HG03060 (cell line): ENCODE data around the gene TAF11L4.
"Not testable (repeated sequence)": the region's sequence is repeated elsewhere in the genome, so short reads cannot be mapped to it uniquely, and the experiment has no call there.

Experiments
- ATAC-seq: cut with Tn5 transposase; IDR thresholded peaks from one replicate; pipeline ENCODE4 v1.9.1; 2021; ENCODE audit warnings: low read depth, moderate number of reproducible peaks; ENCODE audit not compliant: unreplicated experiment

TAF11L4 gene

DNA sequence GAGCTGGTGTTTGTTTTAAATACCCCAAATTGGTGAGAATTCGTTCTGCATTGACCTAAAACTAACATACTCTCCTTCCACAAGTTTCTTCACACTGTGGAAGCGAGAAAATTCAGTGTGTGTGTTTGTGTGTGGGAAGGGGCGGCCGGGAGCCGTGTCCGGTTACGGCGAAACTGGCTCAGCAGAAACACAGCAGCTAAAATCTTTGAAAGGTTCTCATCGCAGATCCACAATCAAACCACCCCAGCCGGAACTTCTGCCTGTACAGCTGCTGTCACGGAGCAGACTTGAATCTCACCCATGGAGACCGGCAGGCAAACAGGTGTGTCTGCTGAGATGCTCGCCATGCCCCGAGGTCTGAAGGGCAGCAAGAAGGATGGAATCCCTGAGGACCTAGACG lies at the start of gene TAF11L4:
TAF11L4 (plus strand) TSS at position 301 of the 400 bp plus-strand sequence.
- not testable (repeated sequence) for ATAC-seq

DNA sequence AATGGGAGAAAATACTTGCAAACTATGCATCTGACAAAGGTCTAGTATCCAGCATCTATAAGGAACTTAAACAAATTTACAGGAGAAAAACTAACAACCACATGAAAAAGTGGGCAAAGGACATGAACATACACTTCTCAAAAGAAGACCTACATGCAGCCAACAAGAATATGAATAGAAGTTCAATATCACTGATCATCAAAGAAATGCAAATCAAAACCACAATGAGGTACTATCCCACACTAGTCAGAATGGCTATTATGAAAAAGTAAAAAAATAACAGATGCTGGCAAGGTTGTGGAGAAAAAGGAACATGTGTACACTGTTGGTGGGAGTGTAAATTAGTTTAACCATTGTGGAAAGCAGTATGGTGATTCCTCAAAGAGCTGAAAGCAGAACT lies 46.5 kb upstream of the TAF11L4 start:
- ATAC-seq, result not testable (repeated sequence)

DNA sequence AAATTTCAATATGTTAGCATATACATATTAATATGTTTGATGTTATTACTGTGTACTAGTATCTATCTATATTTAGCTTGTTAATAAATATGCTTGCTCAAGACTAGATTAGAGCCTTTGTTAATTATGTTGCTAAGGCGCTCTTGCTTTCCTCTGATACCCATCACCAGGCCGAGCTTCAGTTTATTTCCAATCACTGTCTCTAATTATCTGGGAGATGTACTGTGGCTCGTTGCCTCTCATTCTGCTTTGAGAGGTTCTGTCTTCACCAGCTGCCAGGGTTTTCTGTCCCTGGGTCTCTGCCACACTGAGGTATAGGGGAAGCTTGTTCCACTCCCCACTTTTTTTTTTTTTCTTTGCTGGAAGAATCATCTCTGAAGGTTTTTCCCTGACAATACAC lies 44.6 kb upstream of the TAF11L4 start:
- no peak for ATAC-seq

DNA sequence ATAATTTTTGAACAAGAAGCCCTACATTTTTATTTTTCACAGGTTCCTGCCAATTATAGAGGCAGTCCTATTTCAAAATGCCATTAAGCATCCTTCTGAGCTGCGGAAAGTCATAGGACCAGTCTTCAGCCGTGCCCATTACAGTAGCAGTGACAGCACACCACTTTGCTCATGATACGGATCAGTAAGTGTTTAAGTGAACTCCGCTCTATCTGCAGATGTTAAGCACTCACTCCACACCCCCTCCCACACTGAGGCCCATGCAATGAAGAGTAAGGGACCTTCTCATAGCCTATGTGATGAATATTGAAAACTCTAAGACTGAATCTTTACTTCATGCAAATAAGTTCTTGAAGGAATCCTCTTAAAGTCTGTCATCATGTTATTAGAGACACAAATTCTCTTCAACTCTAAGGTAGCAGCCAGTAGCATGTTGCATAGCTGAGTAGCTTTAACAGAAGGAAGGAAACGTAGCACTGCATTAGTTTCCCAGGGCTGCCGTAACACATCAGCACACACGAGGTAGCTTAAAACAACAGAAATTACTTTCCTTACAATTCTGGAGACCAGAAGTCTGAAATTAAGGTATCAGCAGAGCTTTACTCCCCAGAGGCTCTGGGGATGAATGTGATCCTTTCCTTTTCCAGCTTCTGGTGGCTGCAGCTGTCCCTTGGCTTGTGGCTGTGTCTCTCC lies 43.9 kb upstream of the TAF11L4 start:
- no peak for ATAC-seq

DNA sequence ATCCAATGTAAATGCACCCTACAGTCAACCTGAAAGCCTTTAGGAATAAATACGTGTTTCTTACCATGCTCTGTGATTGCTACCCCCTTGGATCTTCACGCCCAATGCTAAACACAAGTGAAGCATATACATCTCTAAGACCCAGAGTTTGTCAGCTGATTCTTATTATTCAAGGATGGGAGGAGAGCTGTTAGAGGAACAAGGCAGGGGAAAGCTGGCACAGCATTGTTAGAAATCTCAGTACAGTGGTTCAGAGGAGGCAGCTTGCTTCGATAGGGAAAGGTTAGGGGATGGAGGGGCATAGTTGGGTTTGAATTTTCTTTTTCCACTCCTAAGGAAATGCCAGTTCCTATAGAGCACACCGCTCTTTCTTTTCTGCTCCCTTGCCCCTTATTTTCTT lies 40.2 kb upstream of the TAF11L4 start:
- ATAC-seq, result no peak

DNA sequence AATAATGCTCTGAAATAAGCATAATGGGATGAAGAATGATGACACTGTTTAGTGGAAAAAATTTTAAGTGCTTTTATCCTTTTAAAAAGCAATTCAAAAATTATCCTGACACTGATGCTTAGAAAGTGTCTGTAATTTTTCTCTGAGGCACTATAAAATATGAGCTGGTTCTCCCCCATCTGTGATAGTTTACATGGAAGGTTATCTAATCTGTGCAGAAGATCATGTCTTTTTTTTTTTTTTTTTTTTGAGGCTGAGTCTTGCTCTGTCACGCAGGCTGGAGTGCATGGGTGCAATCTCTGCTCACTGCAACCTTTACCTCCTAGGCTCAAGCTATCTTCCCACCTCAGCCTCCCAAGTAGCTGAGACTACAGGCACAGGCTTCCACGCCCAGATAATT lies 38.8 kb upstream of the TAF11L4 start:
- no peak for ATAC-seq

DNA sequence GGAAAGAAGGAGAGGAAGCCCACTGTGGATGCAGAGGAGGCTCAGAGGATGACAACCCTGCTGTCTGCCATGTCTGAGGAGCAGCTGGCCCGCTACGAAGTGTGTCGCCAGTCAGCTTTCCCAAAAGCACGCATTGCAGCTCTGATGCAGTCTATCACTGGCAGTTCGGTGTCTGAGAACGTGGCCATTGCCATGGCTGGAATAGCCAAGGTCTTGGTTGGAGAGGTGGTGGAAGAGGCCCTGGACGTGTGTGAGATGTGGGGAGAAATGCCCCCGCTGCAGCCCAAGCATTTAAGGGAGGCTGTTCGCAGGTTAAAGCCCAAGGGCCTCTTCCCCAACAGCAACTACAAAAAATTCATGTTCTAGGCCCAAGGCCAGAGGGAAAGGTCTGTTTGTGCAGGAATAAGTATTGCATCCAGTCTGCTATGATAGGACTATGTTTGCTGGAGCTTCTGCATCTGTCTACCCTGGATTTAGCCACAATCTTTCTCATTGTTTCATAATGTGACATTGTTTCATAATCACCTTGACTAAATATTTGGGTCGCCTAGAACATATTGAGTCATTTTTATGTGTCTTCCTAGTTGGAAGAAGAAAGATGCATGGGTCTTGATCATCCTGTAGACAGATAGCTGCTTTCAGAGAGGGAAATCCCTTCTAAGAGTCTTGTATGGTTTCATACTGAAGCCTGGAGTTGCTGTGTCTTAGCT lies 35.0 kb upstream of the TAF11L4 start:
- not testable (repeated sequence) for ATAC-seq

DNA sequence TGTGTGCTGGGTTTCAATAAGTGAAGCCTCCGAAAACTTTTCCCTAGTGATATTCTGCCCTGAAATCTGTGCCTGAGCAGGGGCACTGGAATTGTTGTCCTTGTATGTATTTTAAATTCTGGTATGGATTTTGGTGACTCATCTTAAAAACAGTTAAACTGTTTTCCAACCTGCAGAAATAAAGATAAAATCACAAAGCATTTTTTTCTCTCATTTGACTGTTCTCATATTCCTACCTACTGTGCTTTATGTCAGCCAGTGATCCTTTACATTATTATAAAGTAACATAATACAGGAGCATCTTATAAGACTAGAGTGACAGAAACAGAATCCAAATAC lies 34.5 kb upstream of the TAF11L4 start:
- ATAC-seq, result no peak

DNA sequence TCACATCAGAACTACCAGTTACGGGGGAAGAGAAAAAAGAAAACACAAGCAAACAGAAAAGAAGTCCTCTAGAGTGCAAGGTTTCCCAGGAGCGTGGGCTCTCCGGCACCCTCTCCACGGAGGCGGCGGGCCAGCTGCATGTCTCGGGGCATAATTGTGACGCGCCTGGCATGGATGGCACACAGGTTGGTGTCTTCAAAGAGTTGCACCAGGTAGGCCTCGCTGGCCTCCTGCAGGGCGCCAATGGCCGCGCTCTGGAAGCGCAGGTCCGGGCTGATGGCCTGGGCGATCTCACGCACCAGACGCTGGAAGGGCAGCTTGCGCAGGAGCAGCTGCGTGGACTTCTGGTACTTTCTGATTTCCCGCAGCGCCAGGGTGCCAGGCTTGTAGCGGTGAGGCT lies 30.3 kb upstream of the TAF11L4 start:
- ATAC-seq, result not testable (repeated sequence)

DNA sequence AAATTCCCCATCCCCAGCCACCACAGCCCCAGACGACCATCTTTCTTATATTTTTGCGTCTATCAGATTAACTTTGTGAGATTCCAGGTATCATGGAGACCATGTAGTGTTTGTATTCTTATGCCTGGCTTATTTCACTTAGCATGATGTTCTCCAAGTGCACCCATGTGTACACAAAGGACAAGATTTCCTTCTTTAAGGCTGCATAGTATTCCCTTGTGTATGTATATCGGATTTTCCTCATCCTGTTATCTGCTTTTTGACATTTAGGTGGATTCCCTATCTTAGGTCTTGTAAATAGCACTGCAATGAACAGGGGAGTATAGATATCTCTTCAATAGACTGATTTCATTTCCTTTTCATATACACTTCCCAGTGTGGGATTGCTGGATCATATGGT lies 28.8 kb upstream of the TAF11L4 start:
- no peak for ATAC-seq

DNA sequence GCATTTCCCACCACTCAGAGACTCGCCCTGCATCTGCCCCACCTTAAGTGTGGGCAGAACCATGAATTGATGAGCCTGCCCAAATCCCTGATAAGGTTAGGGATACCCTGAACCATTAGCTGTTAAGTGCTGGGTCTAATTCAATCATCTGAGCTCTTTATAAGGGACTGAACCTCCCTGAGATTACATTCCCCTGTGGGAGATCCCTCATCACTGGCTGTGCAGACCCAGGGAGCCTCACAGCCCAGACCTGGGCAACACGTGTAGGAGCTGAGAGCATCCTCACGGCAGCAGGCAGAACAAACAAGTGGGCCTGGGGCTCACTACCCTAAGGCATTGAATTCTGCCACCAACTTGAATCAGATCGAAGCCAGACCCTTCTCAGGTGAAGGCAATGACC lies 24.2 kb upstream of the TAF11L4 start:
- ATAC-seq, result no peak

DNA sequence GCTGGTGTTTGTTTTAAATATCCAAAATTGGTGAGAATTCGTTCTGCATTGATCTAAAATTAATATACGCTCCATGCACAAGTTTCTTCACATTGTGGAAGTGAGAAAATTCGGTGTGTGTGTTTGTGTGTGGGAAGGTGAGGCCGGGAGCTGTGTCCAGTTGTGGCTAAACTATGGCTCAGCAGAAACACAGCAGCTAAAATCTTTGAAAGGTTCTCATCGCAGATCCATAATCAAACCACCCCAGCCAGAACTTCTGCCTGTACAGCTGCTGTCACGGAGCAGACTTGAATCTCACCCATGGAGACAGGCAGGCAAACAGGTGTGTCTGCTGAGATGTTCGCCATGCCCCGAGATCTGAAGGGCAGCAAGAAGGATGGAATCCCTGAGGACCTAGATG lies 23.7 kb upstream of the TAF11L4 start, which contains the start of gene TAF11L2:
TAF11L2 (plus strand) TSS at position 301 of the 400 bp plus-strand sequence.
- ATAC-seq, result not testable (repeated sequence)

DNA sequence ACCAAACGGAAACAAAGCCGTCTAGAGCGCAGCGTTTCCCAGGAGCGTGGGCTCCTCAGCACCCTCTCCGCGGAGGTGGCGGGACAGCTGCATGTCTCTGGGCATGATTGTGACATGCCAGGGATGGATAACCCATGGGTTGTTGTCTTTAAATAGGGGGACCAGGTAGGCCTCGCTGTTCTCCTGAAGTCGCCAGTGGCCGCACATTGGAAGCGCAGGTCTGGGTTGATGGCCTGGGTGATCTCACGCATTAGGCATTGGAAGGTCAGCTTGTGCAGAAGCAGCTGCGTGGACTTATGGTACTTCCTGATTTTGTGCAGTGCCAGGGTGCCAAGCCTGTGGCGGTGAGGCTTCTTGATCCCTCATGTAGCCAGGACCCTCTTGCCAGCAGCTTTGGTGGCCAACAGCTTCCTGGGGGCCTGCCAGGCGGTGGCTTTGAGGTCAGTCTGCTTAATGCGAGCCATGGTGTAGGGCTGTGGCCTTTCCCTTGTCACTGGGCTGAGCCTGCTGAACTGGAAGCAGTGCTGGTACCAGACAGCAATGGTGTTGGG lies 9.8 kb upstream of the TAF11L4 start:
- ATAC-seq, result no peak

DNA sequence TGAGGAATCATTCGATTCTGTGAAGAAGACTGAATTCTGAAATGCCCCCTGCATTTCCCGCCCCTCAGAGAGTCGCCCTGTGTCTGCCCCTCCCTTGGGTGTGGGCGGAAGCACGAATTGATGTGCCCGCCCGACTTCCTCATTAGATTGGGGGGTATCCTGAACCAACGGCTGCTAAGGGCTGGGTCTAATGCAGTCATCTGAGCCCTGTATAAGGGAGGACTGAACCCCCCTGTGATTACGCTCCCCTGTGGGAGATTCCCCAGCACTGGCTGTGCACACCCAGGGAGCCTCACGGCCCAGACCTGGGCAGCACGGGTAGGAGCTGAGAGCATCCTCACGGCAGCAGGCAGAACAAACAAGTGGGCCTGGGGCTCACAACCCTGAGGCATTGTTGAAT lies 4.1 kb upstream of the TAF11L4 start:
- ATAC-seq, result not testable (repeated sequence)

DNA sequence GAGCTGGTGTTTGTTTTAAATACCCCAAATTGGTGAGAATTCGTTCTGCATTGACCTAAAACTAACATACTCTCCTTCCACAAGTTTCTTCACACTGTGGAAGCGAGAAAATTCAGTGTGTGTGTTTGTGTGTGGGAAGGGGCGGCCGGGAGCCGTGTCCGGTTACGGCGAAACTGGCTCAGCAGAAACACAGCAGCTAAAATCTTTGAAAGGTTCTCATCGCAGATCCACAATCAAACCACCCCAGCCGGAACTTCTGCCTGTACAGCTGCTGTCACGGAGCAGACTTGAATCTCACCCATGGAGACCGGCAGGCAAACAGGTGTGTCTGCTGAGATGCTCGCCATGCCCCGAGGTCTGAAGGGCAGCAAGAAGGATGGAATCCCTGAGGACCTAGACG lies 3.5 kb upstream of the TAF11L4 start, which contains the start of gene TAF11L3:
TAF11L3 (plus strand) TSS at position 301 of the 400 bp plus-strand sequence.
- not testable (repeated sequence) for ATAC-seq

DNA sequence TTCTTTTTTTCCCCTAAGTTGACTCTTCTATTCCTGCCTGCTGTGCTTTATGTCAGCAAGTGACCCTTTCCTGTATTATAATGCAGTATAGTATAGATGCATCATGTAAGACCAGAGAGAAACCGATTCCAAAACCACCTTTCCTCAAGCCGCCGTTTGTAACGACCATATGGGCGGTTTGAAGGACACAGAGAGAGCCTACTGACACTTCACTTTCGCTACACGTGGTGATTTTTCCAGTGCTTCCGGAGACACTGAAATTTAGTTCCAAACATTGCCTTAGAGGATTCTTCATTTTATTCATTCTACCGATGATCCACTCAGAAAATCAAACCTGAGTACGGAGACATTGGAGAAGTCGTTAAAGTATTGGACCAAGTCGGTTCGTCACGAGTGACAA lies 2.1 kb upstream of the TAF11L4 start:
- ATAC-seq, result not testable (repeated sequence)

DNA sequence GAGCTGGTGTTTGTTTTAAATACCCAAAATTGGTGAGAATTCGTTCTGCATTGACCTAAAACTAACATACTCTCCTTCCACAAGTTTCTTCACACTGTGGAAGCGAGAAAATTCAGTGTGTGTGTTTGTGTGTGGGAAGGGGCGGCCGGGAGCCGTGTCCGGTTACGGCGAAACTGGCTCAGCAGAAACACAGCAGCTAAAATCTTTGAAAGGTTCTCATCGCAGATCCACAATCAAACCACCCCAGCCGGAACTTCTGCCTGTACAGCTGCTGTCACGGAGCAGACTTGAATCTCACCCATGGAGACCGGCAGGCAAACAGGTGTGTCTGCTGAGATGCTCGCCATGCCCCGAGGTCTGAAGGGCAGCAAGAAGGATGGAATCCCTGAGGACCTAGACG lies 3.3 kb downstream of the TAF11L4 start, which contains the start of gene TAF11L5:
TAF11L5 (plus strand) TSS at position 301 of the 400 bp plus-strand sequence.
- not testable (repeated sequence) for ATAC-seq

DNA sequence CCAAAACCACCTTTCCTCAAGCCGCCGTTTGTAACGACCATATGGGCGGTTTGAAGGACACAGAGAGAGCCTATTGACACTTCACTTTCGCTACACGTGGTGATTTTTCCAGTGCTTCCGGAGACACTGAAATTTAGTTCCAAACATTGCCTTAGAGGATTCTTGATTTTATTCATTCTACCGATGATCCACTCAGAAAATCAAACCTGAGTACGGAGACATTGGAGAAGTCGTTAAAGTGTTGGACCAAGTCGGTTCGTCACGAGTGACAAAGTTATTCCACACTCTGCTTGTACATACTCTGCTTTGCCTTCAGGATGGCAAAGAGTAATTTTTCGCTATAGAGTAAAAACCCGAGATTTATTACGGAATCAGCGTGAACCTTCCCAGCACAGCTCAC lies 4.9 kb downstream of the TAF11L4 start:
- ATAC-seq, result not testable (repeated sequence)

DNA sequence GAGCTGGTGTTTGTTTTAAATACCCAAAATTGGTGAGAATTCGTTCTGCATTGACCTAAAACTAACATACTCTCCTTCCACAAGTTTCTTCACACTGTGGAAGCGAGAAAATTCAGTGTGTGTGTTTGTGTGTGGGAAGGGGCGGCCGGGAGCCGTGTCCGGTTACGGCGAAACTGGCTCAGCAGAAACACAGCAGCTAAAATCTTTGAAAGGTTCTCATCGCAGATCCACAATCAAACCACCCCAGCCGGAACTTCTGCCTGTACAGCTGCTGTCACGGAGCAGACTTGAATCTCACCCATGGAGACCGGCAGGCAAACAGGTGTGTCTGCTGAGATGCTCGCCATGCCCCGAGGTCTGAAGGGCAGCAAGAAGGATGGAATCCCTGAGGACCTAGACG lies 6.8 kb downstream of the TAF11L4 start, which contains the start of gene TAF11L6:
TAF11L6 (plus strand) TSS at position 301 of the 400 bp plus-strand sequence.
- ATAC-seq, result not testable (repeated sequence)
